HL-60/S4 treated with retinoic acid at 250 ng/mL for 4 days and 3 days (cell line): Measurements from ENCODE around the gene KCTD2.
"Not testable (repeated sequence)": the region's sequence is repeated elsewhere in the genome, so short reads cannot be mapped to it uniquely, and the experiment has no call there.

Experiments used
- in situ Hi-C: fragments of 300-500 bp; cut with MboI; formaldehyde crosslinking; loops from 2 replicates; pipeline ENCODE4 v1.7.0; 2022; ENCODE audit warnings: low sequenced_read_pairs

Gene KCTD2

GRCh38 chr17:75019710-75020109 is 27.3 kb upstream of the KCTD2 start:
- in situ Hi-C loops, result no loop called here

- in situ Hi-C loops, result no loop called here
Measured at GRCh38 chr17:75020331-75021110, 26.5 kb upstream of the KCTD2 start.

GRCh38 chr17:75024686-75025397 is 22.2 kb upstream of the KCTD2 start:
- in situ Hi-C loops, result no loop called here

GRCh38 chr17:75025398-75025734 is 21.7 kb upstream of the KCTD2 start:
- in situ Hi-C loops, result not testable (repeated sequence)

- in situ Hi-C loops, result not testable (repeated sequence)
Measured at GRCh38 chr17:75026650-75027049, 20.4 kb upstream of the KCTD2 start.

GRCh38 chr17:75030161-75030560 is 16.9 kb upstream of the KCTD2 start:
- in situ Hi-C loops, result no loop called here

- in situ Hi-C loops, result no loop called here
Measured at GRCh38 chr17:75031972-75032719, 14.9 kb upstream of the KCTD2 start.

GRCh38 chr17:75032720-75033280 is 14.2 kb upstream of the KCTD2 start:
- in situ Hi-C loops, result no loop called here

- in situ Hi-C loops, result no loop called here
Measured at GRCh38 chr17:75033346-75034235, 13.4 kb upstream of the KCTD2 start.

GRCh38 chr17:75034236-75034908 is 12.7 kb upstream of the KCTD2 start:
- in situ Hi-C loops, result no loop called here

GRCh38 chr17:75036643-75037268 is 10.3 kb upstream of the KCTD2 start:
- in situ Hi-C loops, result no loop called here

GRCh38 chr17:75039238-75039637 is 7.8 kb upstream of the KCTD2 start:
- in situ Hi-C loops, result no loop called here

- in situ Hi-C loops, result no loop called here
Measured at GRCh38 chr17:75041656-75042280, 5.3 kb upstream of the KCTD2 start.

- in situ Hi-C loops, result not testable (repeated sequence)
Measured at GRCh38 chr17:75043789-75044188, 3.2 kb upstream of the KCTD2 start.

- in situ Hi-C loops, result no loop called here
Measured at GRCh38 chr17:75044716-75045115, 2.3 kb upstream of the KCTD2 start.

- in situ Hi-C loops, result not testable (repeated sequence)
Measured at GRCh38 chr17:75045946-75046406, 1.0 kb upstream of the KCTD2 start.

GRCh38 chr17:75047398-75048098 is 523 bp downstream of the KCTD2 start:
- in situ Hi-C loops, result no loop called here

GRCh38 chr17:75048249-75048878 is 1.3 kb downstream of the KCTD2 start:
- in situ Hi-C loops, result no loop called here
